CD14-positive monocyte (primary cell): ENCODE results near the gene C17orf113. TPM values are rescaled to one million over a fixed set of nuclear protein-coding genes. Genes with fewer than 3 reads are reported as not detected.

Experiments used
- DNase-seq, 3 donors: peaks; one replicate each; pipeline ENCODE4 v3.0.0-alpha.2; 2011 to 2022
- H2AFZ ChIP-seq: 2 replicates; pipeline ENCODE4 v1.6.0; 2012; ENCODE audit warnings: mild to moderate bottlenecking, low read depth, low read length, inconsistent platforms; ENCODE audit not compliant: insufficient read depth, poor library complexity, severe bottlenecking
- H3K27ac ChIP-seq, 2 donors: 1 replicate in 1 of 2; 2 replicates in 1 of 2; pipeline ENCODE4 v1.5.1; 2012 to 2013; ENCODE audit warnings: low read length in 2 of 2, control low read depth in 1 of 2, inconsistent platforms in 1 of 2, low read depth in 1 of 2, mild to moderate bottlenecking in 1 of 2
- H3K27me3 ChIP-seq, 2 donors: one replicate each; pipeline versions ENCODE4 v1.6.0 to v1.6.1; 2011 to 2013; ENCODE audit warnings: low read length in 2 of 2; ENCODE audit not compliant: control insufficient read depth in 2 of 2, insufficient read depth in 2 of 2
- H3K36me3 ChIP-seq, 2 donors: replicated peaks in 1 of 2; 1 replicate in 1 of 2; 2 replicates in 1 of 2; pipeline versions ENCODE4 v1.5.1 to v1.6.1; 2012 to 2013; ENCODE audit warnings: low read length in 2 of 2, control low read depth in 1 of 2, inconsistent platforms in 1 of 2, mild to moderate bottlenecking in 1 of 2; ENCODE audit not compliant: insufficient read depth in 2 of 2, control insufficient read depth in 1 of 2
- H3K4me1 ChIP-seq, 2 donors: 1 replicate in 1 of 2; 2 replicates in 1 of 2; pipeline versions ENCODE4 v1.5.1 to v1.6.1; 2012 to 2013; ENCODE audit warnings: low read length in 2 of 2, control low read depth in 1 of 2, inconsistent platforms in 1 of 2, mild to moderate bottlenecking in 1 of 2, moderate library complexity in 1 of 2; ENCODE audit not compliant: insufficient read depth in 2 of 2, control insufficient read depth in 1 of 2
- H3K4me2 ChIP-seq: replicated peaks from 2 replicates; pipeline ENCODE3; 2012; ENCODE audit warnings: low read length, moderate library complexity, mild to moderate bottlenecking; ENCODE audit not compliant: poor library complexity, severe bottlenecking; ENCODE audit errors: extremely low read depth
- H3K4me3 ChIP-seq, 3 experiments: fragments of 200-600 bp in 1 of 3; sonication (generic) in 1 of 3; replicated peaks in 1 of 3; 1 replicate in 2 of 3; 2 replicates in 1 of 3; pipeline ENCODE4 v1.5.1; 2011 to 2013; ENCODE audit warnings: low read length in 3 of 3, mild to moderate bottlenecking in 3 of 3, control low read depth in 2 of 3, low read depth in 2 of 3, inconsistent platforms in 1 of 3, moderate library complexity in 1 of 3
- H3K79me2 ChIP-seq: 2 replicates; pipeline ENCODE4 v1.6.0; 2012; ENCODE audit warnings: mild to moderate bottlenecking, control low read depth, inconsistent platforms, low read length, moderate library complexity; ENCODE audit not compliant: insufficient read depth
- H3K9ac ChIP-seq: 2 replicates; pipeline ENCODE4 v1.6.0; 2017; ENCODE audit warnings: low read length, mild to moderate bottlenecking; ENCODE audit not compliant: insufficient read depth, poor library complexity, severe bottlenecking
- H3K9me3 ChIP-seq, 2 donors: replicated peaks in 1 of 2; 1 replicate in 1 of 2; 2 replicates in 1 of 2; pipeline versions ENCODE4 v1.5.1 to v1.6.1; 2012 to 2013; ENCODE audit warnings: low read length in 2 of 2, control low read depth in 1 of 2; ENCODE audit not compliant: control insufficient read depth in 1 of 2, insufficient read depth in 1 of 2
- H4K20me1 ChIP-seq: 2 replicates; pipeline ENCODE4 v1.6.0; 2012; ENCODE audit warnings: mild to moderate bottlenecking, low read length, control low read depth, moderate library complexity; ENCODE audit not compliant: insufficient read depth
- H3K27ac Mint-ChIP-seq, 7 donors: one replicate each; pipeline ENCODE4 v1.8.0; 2020; ENCODE audit warnings: mild to moderate bottlenecking in 7 of 7, mixed read lengths in 7 of 7, moderate library complexity in 6 of 7, inconsistent platforms in 2 of 7
- H3K27me3 Mint-ChIP-seq, 3 donors: one replicate each; pipeline ENCODE4 v1.8.0; 2021 to 2022; ENCODE audit warnings: low read depth in 3 of 3, mild to moderate bottlenecking in 3 of 3, mixed read lengths in 3 of 3, moderate library complexity in 3 of 3, inconsistent platforms in 1 of 3
- H3K36me3 Mint-ChIP-seq, 2 donors: one replicate each; pipeline ENCODE4 v1.8.0; 2020; ENCODE audit warnings: mixed read lengths in 2 of 2, inconsistent platforms in 1 of 2, mild to moderate bottlenecking in 1 of 2
- H3K4me1 Mint-ChIP-seq: one replicate; pipeline ENCODE4 v1.8.0; 2020; ENCODE audit warnings: mild to moderate bottlenecking, mixed read lengths
- H3K4me3 Mint-ChIP-seq, 2 donors: one replicate each; pipeline ENCODE4 v1.8.0; 2020; ENCODE audit warnings: mild to moderate bottlenecking in 2 of 2, mixed read lengths in 2 of 2, moderate library complexity in 1 of 2
- H3K9me3 Mint-ChIP-seq, 7 donors: one replicate each; pipeline ENCODE4 v1.8.0; 2020 to 2022; ENCODE audit warnings: mixed read lengths in 7 of 7, mild to moderate bottlenecking in 6 of 7, moderate library complexity in 6 of 7, inconsistent platforms in 2 of 7
- CTCF ChIP-seq: fragments of 200-600 bp; IDR thresholded peaks from one replicate; pipeline ENCODE4 v1.8.0; 2022; ENCODE audit warnings: antibody characterized with exemption, mild to moderate bottlenecking
- whole genome bisulfite sequencing: methylation state at CpG from one replicate; pipeline ENCODE4 v1.1.5; 2013; ENCODE audit warnings: missing lambda C conversion rate; ENCODE audit not compliant: insufficient coverage; 5-methylcytosine and 5-hydroxymethylcytosine counted together
- intact Hi-C, 2 donors: fragments of 100-400 bp; cut with micrococcal nuclease; formaldehyde crosslinking; loops; one replicate each; pipeline versions ENCODE4 v1.15.0 to v1.15.1; 2023
- polyA plus RNA-seq, 3 donors: library from polyadenylated mRNA; depleted of rRNA in 1 of 3; unstranded in 2 of 3; stranded (reverse) in 1 of 3; fragments of 300-500 nt in 2 of 3; fragments of >200 nt in 1 of 3; fragmentation: Illumina TruSeq in 2 of 3; gene quantifications; 1 replicate in 2 of 3; 2 replicates in 1 of 3; pipeline ENCODE4 v1.2.3, GENCODE V29; 2012 to 2021

C17orf113 gene
- polyA plus RNA-seq, 3 donors = 0.20 to 0.52 (median 0.28) TPM

- no peaks in the 10 kb centered on the region for H3K4me1 ChIP-seq
- no peak overlapping the region for H3K27ac ChIP-seq
- no peak for DNase-seq
- no peaks in the 10 kb centered on the region for H3K36me3 ChIP-seq
- no peaks in the 10 kb centered on the region for H3K79me2 ChIP-seq
- H3K27ac Mint-ChIP-seq = no peak overlapping the region
- no peaks in the 10 kb centered on the region for H4K20me1 ChIP-seq
- H3K9me3 ChIP-seq = no peaks in the 10 kb centered on the region
- no peak overlapping the region for H3K4me3 Mint-ChIP-seq
- no peaks in the 10 kb centered on the region for H3K36me3 Mint-ChIP-seq
- H3K27me3 Mint-ChIP-seq = peaks cover 2 to 4% (median 2%) of the 10 kb centered on the region in 3 donors
- no peak overlapping the region for H2AFZ ChIP-seq
- H3K4me2 ChIP-seq = no peak overlapping the region
- no peaks in the 10 kb centered on the region for H3K27me3 ChIP-seq
- TF ChIP-seq CTCF = no peak
- H3K4me3 ChIP-seq = no peak overlapping the region
- intact Hi-C loops = no loop called here
- H3K9me3 Mint-ChIP-seq = peaks cover 0 to 2% (median 0%) of the 10 kb centered on the region in 7 donors
- 96% methylated on average over 9 of the region's 9 CpGs for WGBS
- no peaks in the 10 kb centered on the region for H3K4me1 Mint-ChIP-seq
- H3K9ac ChIP-seq = no peak overlapping the region
Observed at GRCh38 chr17:42081516-42082129, 31.2 kb upstream of the C17orf113 start.

- no peaks in the 10 kb centered on the region for H3K9me3 ChIP-seq
Observed at GRCh38 chr17:42079541-42079940, 29.1 kb upstream of the C17orf113 start.

More at GRCh38 chr17:42079541-42079940, 29.1 kb upstream of the C17orf113 start:
- Mint-ChIP-seq H3K36me3 (no peaks in the 10 kb centered on the region), H3K9me3 (peaks cover 0 to 2% (median 0%) of the 10 kb centered on the region in 7 donors), H3K4me3 (no peak overlapping the region), H3K27me3 (peaks cover 2 to 4% (median 3%) of the 10 kb centered on the region in 3 donors), H3K27ac (no peak overlapping the region), H3K4me1 (no peaks in the 10 kb centered on the region)
- intact Hi-C loops = no loop called here
- Histone ChIP-seq H4K20me1 (no peaks in the 10 kb centered on the region), H3K27me3 (no peaks in the 10 kb centered on the region), H3K79me2 (no peaks in the 10 kb centered on the region), H3K27ac (no peak overlapping the region), H3K36me3 (no peaks in the 10 kb centered on the region), H3K9ac (no peak overlapping the region), H3K4me1 (no peaks in the 10 kb centered on the region), H3K4me2 (no peak overlapping the region), H2AFZ (no peak overlapping the region), H3K4me3 (no peak overlapping the region)
- DNase-seq = no peak
- WGBS = no CpG with 5 or more reads among the region's 2 CpGs
- no peak for TF ChIP-seq CTCF
